ENCODE results near the gene WDR90. TPM values are rescaled to one million over a fixed set of nuclear protein-coding genes. Genes with fewer than 3 reads are reported as not detected.

The WDR90 gene
- total RNA-seq, 1 experiment from 2014 or later = 68.2 TPM

DNA sequence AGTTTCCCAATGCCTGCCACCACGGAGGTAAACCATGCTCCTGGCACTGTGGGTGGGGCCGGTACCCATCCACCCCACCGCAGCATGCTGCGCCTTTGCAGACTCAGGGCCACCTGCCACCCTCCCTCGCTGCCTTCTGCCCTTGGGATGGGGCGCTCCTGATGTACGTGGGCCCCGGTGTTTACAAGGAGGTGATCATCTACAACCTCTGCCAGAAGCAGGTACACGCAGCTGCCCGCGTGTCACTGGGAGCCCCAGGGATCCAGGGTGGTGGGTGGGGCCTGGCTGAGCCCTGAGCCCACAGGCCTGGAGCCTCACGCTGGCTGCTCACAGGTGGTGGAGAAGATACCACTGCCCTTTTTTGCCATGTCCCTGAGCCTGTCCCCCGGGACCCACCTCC lies 17.4 kb downstream of the WDR90 start:
- no CpG with 5 or more reads among the region's 13 CpGs for WGBS (ENCODE audit: extremely low coverage, insufficient read length, low lambda C conversion rate)
- H3K36me3 Mint-ChIP-seq (ENCODE audit: insufficient read depth in 1 of 3, low read depth in 3 of 3) = peaks cover 8 to 28% (median 26%) of the 10 kb centered on the region in 3 experiments; a peak in 6 of 7 replicates

More for the DNA sequence above, 17.4 kb downstream of the WDR90 start:
- no peaks in the 10 kb centered on the region for H3K4me1 ChIP-seq (ENCODE audit: insufficient read depth, low read length)
- H2BK20ac ChIP-seq (ENCODE audit: low read depth, low read length, poor library complexity, severe bottlenecking) = no peak overlapping the region
- no peak overlapping the region for H4K8ac ChIP-seq (replicated peaks; ENCODE audit: insufficient read length, low read depth, low read length)
- H3K4me2 ChIP-seq (ENCODE audit: insufficient read depth, insufficient read length, low read length) = no peak overlapping the region
- Mint-ChIP-seq H3K27ac (no peak overlapping the region), H3K4me1 (peaks cover 2% of the 10 kb centered on the region in 2 experiments; a peak in 3 of 4 replicates), H3K4me3 (no peak overlapping the region), H3K27me3 (ENCODE audit: low read depth) (no peaks in the 10 kb centered on the region), H3K9me3 (no peaks in the 10 kb centered on the region)
- no peak overlapping the region for H2BK5ac ChIP-seq (ENCODE audit: insufficient read length, low read length)
- no peak overlapping the region for H2AK5ac ChIP-seq (ENCODE audit: insufficient read length, low read length)
- no peak overlapping the region for H2BK12ac ChIP-seq (ENCODE audit: insufficient read length, low read depth, low read length)
- no peak overlapping the region for H2AFZ ChIP-seq (ENCODE audit: low read length)
- H3T11ph ChIP-seq (ENCODE audit: low read length) = no peak overlapping the region
- H4K91ac ChIP-seq (ENCODE audit: insufficient read length, low read depth, low read length) = no peak overlapping the region
- H3K18ac ChIP-seq (ENCODE audit: insufficient read length, low read depth, low read length) = no peak overlapping the region
- TF ChIP-seq, protein P1, sequence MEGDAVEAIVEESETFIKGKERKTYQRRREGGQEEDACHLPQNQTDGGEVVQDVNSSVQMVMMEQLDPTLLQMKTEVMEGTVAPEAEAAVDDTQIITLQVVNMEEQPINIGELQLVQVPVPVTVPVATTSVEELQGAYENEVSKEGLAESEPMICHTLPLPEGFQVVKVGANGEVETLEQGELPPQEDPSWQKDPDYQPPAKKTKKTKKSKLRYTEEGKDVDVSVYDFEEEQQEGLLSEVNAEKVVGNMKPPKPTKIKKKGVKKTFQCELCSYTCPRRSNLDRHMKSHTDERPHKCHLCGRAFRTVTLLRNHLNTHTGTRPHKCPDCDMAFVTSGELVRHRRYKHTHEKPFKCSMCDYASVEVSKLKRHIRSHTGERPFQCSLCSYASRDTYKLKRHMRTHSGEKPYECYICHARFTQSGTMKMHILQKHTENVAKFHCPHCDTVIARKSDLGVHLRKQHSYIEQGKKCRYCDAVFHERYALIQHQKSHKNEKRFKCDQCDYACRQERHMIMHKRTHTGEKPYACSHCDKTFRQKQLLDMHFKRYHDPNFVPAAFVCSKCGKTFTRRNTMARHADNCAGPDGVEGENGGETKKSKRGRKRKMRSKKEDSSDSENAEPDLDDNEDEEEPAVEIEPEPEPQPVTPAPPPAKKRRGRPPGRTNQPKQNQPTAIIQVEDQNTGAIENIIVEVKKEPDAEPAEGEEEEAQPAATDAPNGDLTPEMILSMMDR (conservative IDR thresholded peaks at IDR 0.05) = no peak
- no peaks in the 10 kb centered on the region for H3K27me3 ChIP-seq (ENCODE audit: insufficient read depth, low read length)
- DNase-seq = no peak
- H3K14ac ChIP-seq (ENCODE audit: insufficient read depth, low read length) = no peak overlapping the region
- H3K79me1 ChIP-seq (ENCODE audit: insufficient read depth, low read depth, low read length, poor library complexity, severe bottlenecking) = no peaks in the 10 kb centered on the region
- no peaks in the 10 kb centered on the region for H3K9me3 ChIP-seq (ENCODE audit: control insufficient read depth, low read depth, low read length)
- H3K23me2 ChIP-seq (ENCODE audit: insufficient read length, low read depth, low read length, poor library complexity, severe bottlenecking) = no peaks in the 10 kb centered on the region
- no peak overlapping the region for H4K5ac ChIP-seq (ENCODE audit: insufficient read length, low read depth, low read length)
- H2BK120ac ChIP-seq (ENCODE audit: low read depth, low read length, poor library complexity, severe bottlenecking) = no peak overlapping the region
- no peak overlapping the region for H3K56ac ChIP-seq (ENCODE audit: insufficient read length, low read depth, low read length)
- H3K27ac ChIP-seq (ENCODE audit: insufficient read length, low read depth, low read length) = no peak overlapping the region
- H3K23ac ChIP-seq (ENCODE audit: insufficient read length, low read depth, low read length) = no peak overlapping the region
- H3K9ac ChIP-seq (ENCODE audit: extremely low read depth, insufficient read length, low read length) = no peak overlapping the region
- no peak overlapping the region for H2BK15ac ChIP-seq (ENCODE audit: low read depth, low read length)
- H4K20me1 ChIP-seq (ENCODE audit: control insufficient read depth, insufficient read depth, insufficient read length) = no peaks in the 10 kb centered on the region
- no peak overlapping the region for H3K4ac ChIP-seq (ENCODE audit: low read depth, low read length)
- no peaks in the 10 kb centered on the region; the same call in 1 of the 2 replicates for H3K79me2 ChIP-seq (ENCODE audit: insufficient read depth, low read length)
